ENCODE measurements around the gene OR2AG2. TPM values are rescaled to one million over a fixed set of nuclear protein-coding genes. Genes with fewer than 3 reads are reported as not detected.
A peak's percentile ranks its signal among the peaks of the same experiment; 100 is the strongest.

OR2AG2 gene
- polyA plus RNA-seq, 2 donors, result 0.04 TPM; not detected in 1

DNA sequence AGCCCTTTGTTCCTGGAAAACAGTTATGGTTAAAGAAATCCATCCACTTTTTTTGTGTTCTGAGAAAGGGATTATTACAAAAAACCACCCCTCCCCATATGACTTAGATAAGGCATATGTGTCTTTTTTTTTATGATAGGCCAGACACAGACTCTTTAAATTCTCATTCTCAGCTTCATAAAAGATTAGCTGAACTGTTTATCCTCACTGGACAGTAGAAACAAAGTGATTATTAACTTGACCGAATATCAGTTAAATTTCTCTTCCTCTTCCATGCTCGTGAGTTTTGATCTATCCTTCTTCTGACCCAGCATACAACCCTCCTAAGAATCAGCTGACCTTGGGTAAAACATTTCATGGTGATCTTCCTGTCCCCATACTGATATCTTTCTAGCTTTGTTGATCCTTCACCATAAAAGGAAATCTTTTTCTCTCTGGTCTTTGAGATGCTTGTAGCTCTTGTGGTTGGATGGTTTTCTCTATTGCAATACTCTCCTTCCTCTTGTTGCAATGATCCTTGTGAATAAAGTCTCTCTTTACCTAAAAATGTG lies 26.2 kb downstream of the OR2AG2 start:
- Histone ChIP-seq H3K4me1 (ENCODE audit: control insufficient read depth in 2 of 2, insufficient read depth in 2 of 2, low read length in 1 of 2) (no peaks in the 10 kb centered on the region), H3K9me3 (ENCODE audit: control insufficient read depth in 2 of 2, insufficient read depth in 1 of 2, low read depth in 1 of 2, low read length in 1 of 2) (no peaks in the 10 kb centered on the region), H3K4me3 (ENCODE audit: low read depth in 1 of 2, low read length in 2 of 2) (peak overlapping the region in 1 of 2 donors; percentile 18), H3K36me3 (ENCODE audit: control insufficient read depth in 2 of 2, insufficient read depth in 2 of 2, low read length in 1 of 2) (no peaks in the 10 kb centered on the region), H3K27ac (ENCODE audit: low read depth in 2 of 2, low read length in 1 of 2) (no peak overlapping the region), H3K27me3 (ENCODE audit: control insufficient read depth in 1 of 2, insufficient read depth in 2 of 2, low read length in 2 of 2) (no peaks in the 10 kb centered on the region)
- WGBS, 2 donors, result 49 to 53% methylated on average over 2 of the region's 2 CpGs

DNA sequence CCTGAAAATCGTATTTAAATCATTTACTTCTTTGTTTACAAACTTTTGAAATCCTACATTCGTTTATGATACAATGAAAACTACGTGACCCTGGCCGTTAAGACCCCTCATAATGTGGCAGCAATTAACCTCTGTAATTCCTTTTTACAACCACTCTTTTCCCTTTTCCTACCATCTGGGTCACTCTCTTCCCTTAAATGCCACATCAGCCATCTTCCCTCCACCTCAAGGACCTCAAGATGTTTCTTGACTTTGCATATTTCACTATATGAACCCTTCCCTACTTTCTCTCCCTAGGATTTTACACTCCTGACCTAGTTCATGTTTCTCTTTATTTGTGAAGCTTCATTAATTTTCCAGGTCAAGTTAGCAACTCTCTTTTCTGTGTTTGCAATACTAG lies 26.8 kb downstream of the OR2AG2 start:
- 62 to 74% methylated on average over 4 of the region's 4 CpGs for WGBS, 2 donors
- Histone ChIP-seq H3K27ac (ENCODE audit: low read depth in 2 of 2, low read length in 1 of 2) (no peak overlapping the region), H3K4me1 (ENCODE audit: control insufficient read depth in 2 of 2, insufficient read depth in 2 of 2, low read length in 1 of 2) (no peaks in the 10 kb centered on the region), H3K9me3 (ENCODE audit: control insufficient read depth in 2 of 2, insufficient read depth in 1 of 2, low read depth in 1 of 2, low read length in 1 of 2) (no peaks in the 10 kb centered on the region), H3K27me3 (ENCODE audit: control insufficient read depth in 1 of 2, insufficient read depth in 2 of 2, low read length in 2 of 2) (no peaks in the 10 kb centered on the region), H3K4me3 (ENCODE audit: low read depth in 1 of 2, low read length in 2 of 2) (no peak overlapping the region), H3K36me3 (ENCODE audit: control insufficient read depth in 2 of 2, insufficient read depth in 2 of 2, low read length in 1 of 2) (no peaks in the 10 kb centered on the region)

DNA sequence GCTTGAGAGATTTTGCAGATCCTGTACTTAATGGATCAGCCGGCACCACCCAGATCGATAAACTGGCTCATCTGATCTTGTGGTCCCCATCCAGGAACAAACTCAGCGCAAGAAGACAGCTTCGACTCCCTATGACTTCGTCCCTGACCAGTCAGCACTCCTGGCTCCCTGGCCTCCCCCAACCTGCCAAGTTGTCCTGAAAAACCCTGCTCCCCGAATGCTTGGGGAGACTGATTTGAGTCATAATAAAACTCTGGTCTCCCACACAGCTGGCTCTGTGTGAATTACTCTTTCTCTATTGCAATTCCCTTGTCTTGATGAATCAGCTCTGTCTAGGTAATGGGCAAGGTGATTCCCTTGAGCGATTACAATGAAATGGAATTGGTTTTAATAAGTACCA lies 29.5 kb downstream of the OR2AG2 start:
- H3K36me3 ChIP-seq (ENCODE audit: control insufficient read depth in 2 of 2, insufficient read depth in 2 of 2, low read length in 1 of 2), result no peaks in the 10 kb centered on the region
- H3K27me3 ChIP-seq (ENCODE audit: control insufficient read depth in 1 of 2, insufficient read depth in 2 of 2, low read length in 2 of 2), result no peaks in the 10 kb centered on the region
- H3K27ac ChIP-seq (ENCODE audit: low read depth in 2 of 2, low read length in 1 of 2), result no peak overlapping the region
- H3K9me3 ChIP-seq (ENCODE audit: control insufficient read depth in 2 of 2, insufficient read depth in 1 of 2, low read depth in 1 of 2, low read length in 1 of 2), result no peaks in the 10 kb centered on the region
- WGBS, 2 donors, result 62 to 67% methylated on average over 7 of the region's 7 CpGs
- H3K4me1 ChIP-seq (ENCODE audit: control insufficient read depth in 2 of 2, insufficient read depth in 2 of 2, low read length in 1 of 2), result no peaks in the 10 kb centered on the region
- H3K4me3 ChIP-seq (ENCODE audit: low read depth in 1 of 2, low read length in 2 of 2), result no peak overlapping the region

GRCh38 chr11:6738590-6738989 lies 33.2 kb downstream of the OR2AG2 start:
- no peaks in the 10 kb centered on the region for H3K27me3 ChIP-seq (ENCODE audit: control insufficient read depth in 1 of 2, insufficient read depth in 2 of 2, low read length in 2 of 2)
- no peaks in the 10 kb centered on the region for H3K9me3 ChIP-seq (ENCODE audit: control insufficient read depth in 2 of 2, insufficient read depth in 1 of 2, low read depth in 1 of 2, low read length in 1 of 2)
- no peak overlapping the region for H3K4me3 ChIP-seq (ENCODE audit: low read depth in 1 of 2, low read length in 2 of 2)
- H3K4me1 ChIP-seq (ENCODE audit: control insufficient read depth in 2 of 2, insufficient read depth in 2 of 2, low read length in 1 of 2), result no peaks in the 10 kb centered on the region
- no peaks in the 10 kb centered on the region for H3K36me3 ChIP-seq (ENCODE audit: control insufficient read depth in 2 of 2, insufficient read depth in 2 of 2, low read length in 1 of 2)
- no peak overlapping the region for H3K27ac ChIP-seq (ENCODE audit: low read depth in 2 of 2, low read length in 1 of 2)
- WGBS, 2 donors, result 77 to 90% methylated on average over 1 of the region's 1 CpG

DNA sequence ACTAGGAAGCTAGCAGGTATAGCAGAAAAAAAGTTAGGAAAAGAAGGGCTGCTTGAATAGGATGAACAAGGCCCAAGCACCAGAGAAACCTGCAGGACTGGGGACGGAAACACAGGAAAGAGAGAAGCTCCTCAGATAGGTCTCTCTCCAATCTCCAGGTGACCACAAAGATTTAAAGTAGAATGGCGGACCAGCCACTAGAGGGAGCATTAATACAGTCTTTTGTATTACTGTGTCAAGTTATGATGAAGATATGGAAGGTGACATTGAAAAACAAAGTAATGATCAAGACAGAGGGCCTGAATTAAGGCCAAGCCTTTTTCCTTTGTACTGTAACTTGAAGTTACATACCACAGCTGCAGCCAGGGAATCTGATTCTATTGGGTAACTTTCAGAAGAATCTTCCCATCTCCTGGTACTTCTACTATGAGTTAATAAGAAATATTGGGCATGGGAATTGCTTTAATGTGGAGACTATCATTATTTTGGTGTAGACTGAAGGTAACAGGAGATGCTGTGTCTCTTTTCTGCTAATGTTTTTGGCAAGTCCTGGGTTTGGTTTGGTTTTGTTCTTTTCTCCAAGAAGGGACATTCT lies 33.8 kb downstream of the OR2AG2 start:
- Histone ChIP-seq H3K27me3 (ENCODE audit: control insufficient read depth in 1 of 2, insufficient read depth in 2 of 2, low read length in 2 of 2) (no peaks in the 10 kb centered on the region), H3K27ac (ENCODE audit: low read depth in 2 of 2, low read length in 1 of 2) (no peak overlapping the region), H3K4me1 (ENCODE audit: control insufficient read depth in 2 of 2, insufficient read depth in 2 of 2, low read length in 1 of 2) (no peaks in the 10 kb centered on the region), H3K9me3 (ENCODE audit: control insufficient read depth in 2 of 2, insufficient read depth in 1 of 2, low read depth in 1 of 2, low read length in 1 of 2) (no peaks in the 10 kb centered on the region), H3K36me3 (ENCODE audit: control insufficient read depth in 2 of 2, insufficient read depth in 2 of 2, low read length in 1 of 2) (no peaks in the 10 kb centered on the region), H3K4me3 (ENCODE audit: low read depth in 1 of 2, low read length in 2 of 2) (no peak overlapping the region)
- WGBS, 2 donors, result 17 to 19% methylated on average over 2 of the region's 2 CpGs

- H3K4me3 ChIP-seq (ENCODE audit: low read depth in 1 of 2, low read length in 2 of 2), result no peak overlapping the region
- no peaks in the 10 kb centered on the region for H3K4me1 ChIP-seq (ENCODE audit: control insufficient read depth in 2 of 2, insufficient read depth in 2 of 2, low read length in 1 of 2)
- no peaks in the 10 kb centered on the region for H3K27me3 ChIP-seq (ENCODE audit: control insufficient read depth in 1 of 2, insufficient read depth in 2 of 2, low read length in 2 of 2)
- WGBS, 2 donors, result 50 to 53% methylated on average over 3 of the region's 3 CpGs
- H3K9me3 ChIP-seq (ENCODE audit: control insufficient read depth in 2 of 2, insufficient read depth in 1 of 2, low read depth in 1 of 2, low read length in 1 of 2), result no peaks in the 10 kb centered on the region
- no peak overlapping the region for H3K27ac ChIP-seq (ENCODE audit: low read depth in 2 of 2, low read length in 1 of 2)
- H3K36me3 ChIP-seq (ENCODE audit: control insufficient read depth in 2 of 2, insufficient read depth in 2 of 2, low read length in 1 of 2), result no peaks in the 10 kb centered on the region
These were observed 35.2 kb downstream of the OR2AG2 start for GRCh38 chr11:6736495-6737121.

DNA sequence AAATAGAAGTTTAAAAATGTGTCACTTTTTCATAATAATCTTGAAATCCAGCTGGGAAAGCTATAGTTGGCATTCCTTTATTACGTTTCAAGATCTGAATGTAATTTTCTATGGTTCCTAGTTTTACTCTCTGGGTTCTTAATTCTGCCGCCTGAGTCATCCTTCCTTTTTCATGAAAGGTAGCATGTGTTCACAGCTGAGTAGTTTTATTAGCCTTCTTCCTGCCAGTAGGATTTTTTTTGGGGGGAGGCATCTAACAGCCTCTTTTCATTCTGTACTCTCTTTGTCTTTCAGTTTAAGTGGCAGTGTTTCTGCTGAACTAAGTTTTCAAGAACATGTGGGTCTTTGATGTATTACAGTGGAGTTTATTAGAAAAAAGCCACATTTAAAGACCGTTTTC lies 36.5 kb downstream of the OR2AG2 start:
- 55 to 57% methylated on average over 3 of the region's 3 CpGs for WGBS, 2 donors
- no peaks in the 10 kb centered on the region for H3K36me3 ChIP-seq (ENCODE audit: control insufficient read depth in 2 of 2, insufficient read depth in 2 of 2, low read length in 1 of 2)
- H3K4me3 ChIP-seq (ENCODE audit: low read depth in 1 of 2, low read length in 2 of 2), result no peak overlapping the region
- H3K9me3 ChIP-seq (ENCODE audit: control insufficient read depth in 2 of 2, insufficient read depth in 1 of 2, low read depth in 1 of 2, low read length in 1 of 2), result no peaks in the 10 kb centered on the region
- H3K27ac ChIP-seq (ENCODE audit: low read depth in 2 of 2, low read length in 1 of 2), result no peak overlapping the region
- no peaks in the 10 kb centered on the region for H3K4me1 ChIP-seq (ENCODE audit: control insufficient read depth in 2 of 2, insufficient read depth in 2 of 2, low read length in 1 of 2)
- no peaks in the 10 kb centered on the region for H3K27me3 ChIP-seq (ENCODE audit: control insufficient read depth in 1 of 2, insufficient read depth in 2 of 2, low read length in 2 of 2)

DNA sequence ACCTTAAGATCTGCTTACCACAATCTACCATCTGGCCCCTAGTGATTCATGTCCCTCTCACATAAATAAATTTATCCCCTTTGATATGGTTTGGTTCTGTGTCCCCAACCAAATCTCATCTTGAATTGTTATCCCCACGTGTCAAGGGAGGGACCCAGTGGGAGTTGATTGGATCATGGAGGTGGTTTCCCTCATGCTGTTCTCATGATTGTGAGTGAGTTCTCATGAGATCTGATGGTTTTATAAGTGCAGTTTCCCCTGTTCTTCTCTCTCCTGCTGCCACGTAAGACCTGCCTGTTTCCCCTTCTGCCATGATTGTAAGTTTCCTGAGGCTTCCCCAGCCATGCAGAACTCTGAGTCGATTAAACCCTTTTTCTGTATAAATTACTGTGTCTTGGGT lies 37.2 kb downstream of the OR2AG2 start:
- WGBS, 2 donors, result 63 to 73% methylated on average over 3 of the region's 3 CpGs
- H3K27me3 ChIP-seq (ENCODE audit: control insufficient read depth in 1 of 2, insufficient read depth in 2 of 2, low read length in 2 of 2), result no peaks in the 10 kb centered on the region
- H3K4me3 ChIP-seq (ENCODE audit: low read depth in 1 of 2, low read length in 2 of 2), result no peak overlapping the region
- H3K27ac ChIP-seq (ENCODE audit: low read depth in 2 of 2, low read length in 1 of 2), result no peak overlapping the region
- H3K36me3 ChIP-seq (ENCODE audit: control insufficient read depth in 2 of 2, insufficient read depth in 2 of 2, low read length in 1 of 2), result no peaks in the 10 kb centered on the region
- H3K9me3 ChIP-seq (ENCODE audit: control insufficient read depth in 2 of 2, insufficient read depth in 1 of 2, low read depth in 1 of 2, low read length in 1 of 2), result no peaks in the 10 kb centered on the region
- no peaks in the 10 kb centered on the region for H3K4me1 ChIP-seq (ENCODE audit: control insufficient read depth in 2 of 2, insufficient read depth in 2 of 2, low read length in 1 of 2)

DNA sequence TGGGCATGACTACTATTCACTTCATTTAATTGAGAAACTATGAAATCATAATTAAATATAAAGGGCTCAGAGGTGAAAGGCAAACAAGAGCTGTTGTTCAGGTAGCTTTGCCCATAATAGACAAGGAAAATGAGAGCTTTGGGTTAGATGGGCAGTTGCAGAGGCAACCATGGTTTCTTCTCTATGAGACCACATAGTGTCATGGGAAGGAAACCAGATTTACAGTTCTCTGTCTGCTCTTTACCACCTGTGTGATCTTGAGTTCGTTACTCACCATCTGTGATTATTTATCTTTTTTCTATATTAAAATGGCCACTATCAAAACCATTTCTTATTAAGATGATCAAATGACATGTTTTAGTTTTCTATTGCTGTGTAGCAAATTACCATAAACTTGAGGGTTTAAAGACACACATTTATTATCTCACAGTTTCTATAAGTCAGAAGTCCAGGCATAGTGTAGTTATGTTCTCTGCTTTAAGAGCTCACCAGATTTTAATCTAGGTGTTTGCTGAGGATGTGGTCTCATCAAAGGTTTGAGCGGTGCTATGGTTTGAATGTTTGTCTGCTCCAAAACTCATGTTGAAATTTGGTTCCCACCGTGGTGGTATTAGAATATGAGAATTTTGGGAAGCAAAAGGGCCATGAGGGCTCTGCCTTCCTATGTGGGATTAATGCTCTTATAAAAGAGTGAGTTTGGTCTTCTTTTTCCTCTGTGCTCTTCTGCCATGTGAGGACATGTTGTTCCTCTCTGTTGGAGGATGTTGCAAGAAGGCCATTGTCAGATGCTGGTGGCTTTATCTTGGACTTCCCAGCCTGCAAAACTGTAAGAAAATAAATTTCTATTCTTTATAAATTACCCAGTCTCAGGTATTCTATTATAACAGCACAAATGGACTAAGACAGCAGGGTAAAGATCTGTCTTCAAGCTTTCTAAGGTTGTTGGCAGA lies 38.2 kb downstream of the OR2AG2 start:
- Histone ChIP-seq H3K4me1 (ENCODE audit: control insufficient read depth in 2 of 2, insufficient read depth in 2 of 2, low read length in 1 of 2) (no peaks in the 10 kb centered on the region), H3K36me3 (ENCODE audit: control insufficient read depth in 2 of 2, insufficient read depth in 2 of 2, low read length in 1 of 2) (no peaks in the 10 kb centered on the region), H3K9me3 (ENCODE audit: control insufficient read depth in 2 of 2, insufficient read depth in 1 of 2, low read depth in 1 of 2, low read length in 1 of 2) (no peaks in the 10 kb centered on the region), H3K4me3 (ENCODE audit: low read depth in 1 of 2, low read length in 2 of 2) (no peak overlapping the region), H3K27ac (ENCODE audit: low read depth in 2 of 2, low read length in 1 of 2) (no peak overlapping the region), H3K27me3 (ENCODE audit: control insufficient read depth in 1 of 2, insufficient read depth in 2 of 2, low read length in 2 of 2) (no peaks in the 10 kb centered on the region)
- 60 to 61% methylated on average over 3 of the region's 3 CpGs for WGBS, 2 donors

Data from esophagus (tissue), 2 donors.